ENCODE results near the gene MTFMT.
A peak's percentile ranks its signal among the peaks of the same experiment; 100 is the strongest.
"Not testable (repeated sequence)": the region's sequence is repeated elsewhere in the genome, so short reads cannot be mapped to it uniquely, and the experiment has no call there.

MTFMT gene

GRCh38 chr15:65038836-65039235 lies 9.4 kb upstream of the MTFMT start:
- DNase-seq (ENCODE audit: low read depth), result no peak

- no peak for DNase-seq (ENCODE audit: low read depth)
Measured at GRCh38 chr15:65038428-65038827, 9.0 kb upstream of the MTFMT start.

GRCh38 chr15:65037309-65037708 lies 7.9 kb upstream of the MTFMT start:
- no peak for DNase-seq (ENCODE audit: low read depth)

- no peak for DNase-seq (ENCODE audit: low read depth)
Measured at GRCh38 chr15:65034719-65035118, 5.3 kb upstream of the MTFMT start.

- DNase-seq (ENCODE audit: low read depth), result peak; percentile 55
Measured at GRCh38 chr15:65033659-65034269, 4.3 kb upstream of the MTFMT start.

- peak; percentile 62 for DNase-seq (ENCODE audit: low read depth)
Measured at GRCh38 chr15:65032801-65033537, 3.5 kb upstream of the MTFMT start.

- DNase-seq (ENCODE audit: low read depth), result no peak
Measured at GRCh38 chr15:65029736-65030208, 333 bp upstream of the MTFMT start.

GRCh38 chr15:65028338-65028737 lies 1.1 kb downstream of the MTFMT start:
- DNase-seq (ENCODE audit: low read depth), result no peak

GRCh38 chr15:65027593-65027992 lies 1.8 kb downstream of the MTFMT start:
- DNase-seq (ENCODE audit: low read depth), result no peak

- no peak for DNase-seq (ENCODE audit: low read depth)
Measured at GRCh38 chr15:65026756-65027155, 2.7 kb downstream of the MTFMT start.

GRCh38 chr15:65021488-65021887 lies 8.0 kb downstream of the MTFMT start:
- DNase-seq (ENCODE audit: low read depth), result no peak

- no peak for DNase-seq (ENCODE audit: low read depth)
Measured at GRCh38 chr15:65020419-65020818, 9.0 kb downstream of the MTFMT start.

GRCh38 chr15:65011198-65011597 lies 18.2 kb downstream of the MTFMT start:
- DNase-seq (ENCODE audit: low read depth), result not testable (repeated sequence)

GRCh38 chr15:65008983-65009382 lies 20.5 kb downstream of the MTFMT start:
- DNase-seq (ENCODE audit: low read depth), result peak; percentile 6

- DNase-seq (ENCODE audit: low read depth), result no peak
Measured at GRCh38 chr15:65006876-65007275, 22.6 kb downstream of the MTFMT start.

- DNase-seq (ENCODE audit: low read depth), result peak; percentile 24
Measured at GRCh38 chr15:65004993-65005392, 24.4 kb downstream of the MTFMT start.

- DNase-seq (ENCODE audit: low read depth), result peak; percentile 55
Measured at GRCh38 chr15:64997745-64998375, 31.6 kb downstream of the MTFMT start.

GRCh38 chr15:64997066-64997465 lies 32.4 kb downstream of the MTFMT start:
- DNase-seq (ENCODE audit: low read depth), result no peak

- no peak for DNase-seq (ENCODE audit: low read depth)
Measured at GRCh38 chr15:64993290-64993689, 36.1 kb downstream of the MTFMT start.

GRCh38 chr15:64991536-64992135 lies 37.8 kb downstream of the MTFMT start:
- DNase-seq (ENCODE audit: low read depth), result peak; percentile 4

GRCh38 chr15:64990168-64990470 lies 39.3 kb downstream of the MTFMT start:
- DNase-seq (ENCODE audit: low read depth), result no peak

GRCh38 chr15:64989416-64990167 lies 39.8 kb downstream of the MTFMT start, which contains the start of gene SPG21:
Gene SPG21 (minus strand): TSS chr15:64989914. CDS start chr15:64983569, 6,345 bp downstream.
- DNase-seq (ENCODE audit: low read depth), result peak; percentile 94
